Effector memory CD8-positive, alpha-beta T cell (primary cell): ENCODE data around the gene GFOD1.
A peak's percentile ranks its signal among the peaks of the same experiment; 100 is the strongest.

Experiments used
- ATAC-seq: fragments of 150-1000 bp; cut with Tn5 transposase; replicated peaks from 2 replicates; pipeline ENCODE4 v1.10.0; 2021; ENCODE audit warnings: mild to moderate bottlenecking, moderate library complexity
- DNase-seq, 3 experiments: peaks; one replicate each; pipeline ENCODE4 v3.0.0; 2021
- H3K27ac Mint-ChIP-seq, 2 donors: one replicate each; pipeline ENCODE4 v1.8.0; 2022; ENCODE audit warnings: mild to moderate bottlenecking in 2 of 2, mixed read lengths in 2 of 2, moderate library complexity in 2 of 2
- H3K27me3 Mint-ChIP-seq, 2 donors: one replicate each; pipeline ENCODE4 v1.8.0; 2022; ENCODE audit warnings: mixed read lengths in 2 of 2
- H3K36me3 Mint-ChIP-seq: one replicate; pipeline ENCODE4 v1.8.0; 2022; ENCODE audit warnings: mild to moderate bottlenecking, moderate library complexity, mixed read lengths; ENCODE audit not compliant: insufficient read depth
- H3K4me1 Mint-ChIP-seq, 2 donors: one replicate each; pipeline ENCODE4 v1.8.0; 2022; ENCODE audit warnings: low read depth in 2 of 2, mixed read lengths in 2 of 2
- H3K4me3 Mint-ChIP-seq, 2 donors: one replicate each; pipeline ENCODE4 v1.8.0; 2022; ENCODE audit warnings: mild to moderate bottlenecking in 2 of 2, mixed read lengths in 2 of 2, moderate library complexity in 2 of 2
- H3K9me3 Mint-ChIP-seq, 2 donors: one replicate each; pipeline ENCODE4 v1.8.0; 2022; ENCODE audit warnings: mixed read lengths in 2 of 2

Gene GFOD1

GRCh38 chr6:13367396-13367795 lies 120.0 kb downstream of the GFOD1 start:
- no peak overlapping the region for H3K4me3 Mint-ChIP-seq
- no peak for DNase-seq
- H3K4me1 Mint-ChIP-seq: no peaks in the 10 kb centered on the region
- H3K27me3 Mint-ChIP-seq: no peaks in the 10 kb centered on the region
- H3K36me3 Mint-ChIP-seq: peaks cover 6% of the 10 kb centered on the region
- ATAC-seq: no peak
- H3K27ac Mint-ChIP-seq: no peak overlapping the region
- H3K9me3 Mint-ChIP-seq: no peaks in the 10 kb centered on the region

DNA sequence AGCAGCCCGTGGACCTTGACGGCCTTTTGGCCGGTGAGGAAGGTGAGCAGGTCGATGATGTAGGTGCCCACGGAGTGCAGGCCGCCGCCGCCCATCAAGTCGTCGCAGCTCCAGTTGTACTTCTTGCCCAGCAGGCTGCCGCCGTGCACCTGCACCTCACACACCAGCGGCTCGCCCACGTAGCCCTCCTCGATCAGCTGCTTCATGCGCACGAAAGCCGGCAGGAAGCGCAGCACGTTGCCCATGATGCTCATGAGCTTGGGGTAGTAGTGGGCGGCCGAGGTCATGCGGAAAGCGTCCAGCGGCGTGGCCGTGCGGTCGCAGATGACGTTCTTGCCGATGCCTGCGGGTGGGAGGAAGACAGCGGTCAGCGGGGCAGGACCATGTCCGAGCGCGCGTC lies 122.1 kb downstream of the GFOD1 start:
- Mint-ChIP-seq H3K4me3 (no peak overlapping the region), H3K4me1 (peaks cover 0 to 1% of the 10 kb centered on the region in 2 donors), H3K36me3 (peaks cover 6% of the 10 kb centered on the region), H3K9me3 (no peaks in the 10 kb centered on the region), H3K27me3 (no peaks in the 10 kb centered on the region), H3K27ac (no peak overlapping the region)
- DNase-seq (no peak), ATAC-seq (no peak)

DNA sequence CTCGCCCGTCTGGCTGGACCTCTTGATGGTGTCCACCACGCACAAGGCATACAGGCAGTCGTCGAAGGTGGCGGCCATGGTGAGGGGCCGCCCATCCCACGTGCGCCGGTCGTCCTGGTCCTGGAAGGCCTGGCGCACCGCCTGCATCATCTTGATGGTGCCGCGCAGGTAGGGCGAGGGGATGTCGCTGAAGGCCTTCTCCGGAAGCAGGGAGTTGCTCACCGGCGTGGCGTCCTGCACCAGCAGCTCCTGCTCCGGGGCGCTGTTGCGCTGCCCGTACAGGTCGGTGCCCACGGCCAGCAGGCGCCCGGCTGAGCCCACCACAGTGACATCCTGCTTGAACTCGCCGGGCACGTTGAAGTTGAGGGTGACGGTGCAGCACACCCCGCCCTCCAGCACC lies 122.6 kb downstream of the GFOD1 start:
- peaks cover 6% of the 10 kb centered on the region for H3K36me3 Mint-ChIP-seq
- no peak overlapping the region for H3K4me3 Mint-ChIP-seq
- peaks cover 0 to 1% of the 10 kb centered on the region in 2 donors for H3K4me1 Mint-ChIP-seq
- ATAC-seq (no peak), DNase-seq (no peak)
- no peaks in the 10 kb centered on the region for H3K9me3 Mint-ChIP-seq
- no peaks in the 10 kb centered on the region for H3K27me3 Mint-ChIP-seq
- no peak overlapping the region for H3K27ac Mint-ChIP-seq

GRCh38 chr6:13362412-13362811 lies 125.0 kb downstream of the GFOD1 start:
- no peak overlapping the region for H3K4me3 Mint-ChIP-seq

DNA sequence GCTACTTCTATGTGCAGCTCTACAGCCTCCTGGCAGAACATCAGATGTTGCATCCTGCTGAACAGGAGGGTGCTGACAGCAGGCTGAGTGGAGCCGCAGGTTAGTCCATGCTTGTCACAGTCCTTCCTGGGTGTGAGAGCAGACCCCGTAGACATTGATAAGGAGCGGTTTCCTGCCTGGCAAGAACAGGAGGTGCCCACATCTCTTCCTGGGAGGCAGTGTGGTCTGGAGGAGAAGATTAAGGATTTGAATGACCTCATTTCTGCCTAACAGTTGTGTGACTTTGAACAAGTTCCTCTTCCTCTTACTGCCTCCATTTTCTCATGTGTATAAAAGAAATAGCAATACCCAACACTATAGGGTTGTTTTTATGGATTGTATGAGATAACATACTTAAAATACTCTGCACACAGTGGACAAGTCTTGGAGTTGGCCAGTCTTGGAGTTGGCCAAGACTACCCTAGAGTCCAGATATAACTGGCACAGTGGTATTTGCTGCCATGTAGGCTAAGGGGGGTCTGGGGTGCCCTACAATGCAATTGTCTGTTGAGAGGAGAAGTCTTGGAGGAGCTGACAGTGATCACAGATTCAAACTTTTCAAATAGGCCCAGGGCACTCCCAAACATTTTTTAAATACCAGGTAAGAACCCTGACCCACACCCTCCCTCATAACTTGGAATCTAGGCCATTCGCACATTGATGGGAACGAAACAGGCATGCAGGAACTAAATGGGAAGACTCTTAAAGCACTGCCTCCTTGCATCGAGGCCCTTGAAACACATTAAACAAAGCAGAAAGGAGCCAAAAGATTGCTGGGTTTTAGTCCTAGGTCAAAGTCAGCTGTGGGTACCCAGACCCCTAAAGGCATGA lies 126.5 kb downstream of the GFOD1 start:
- H3K9me3 Mint-ChIP-seq: no peaks in the 10 kb centered on the region
- peaks cover 6% of the 10 kb centered on the region for H3K36me3 Mint-ChIP-seq

More at GRCh38 chr6:13362412-13362811, 125.0 kb downstream of the GFOD1 start:
- ATAC-seq (no peak), DNase-seq (no peak)
- no peak overlapping the region for H3K27ac Mint-ChIP-seq
- no peaks in the 10 kb centered on the region for H3K27me3 Mint-ChIP-seq
- peaks cover 6% of the 10 kb centered on the region for H3K36me3 Mint-ChIP-seq
- no peaks in the 10 kb centered on the region for H3K9me3 Mint-ChIP-seq
- peaks cover 5% of the 10 kb centered on the region in 2 donors for H3K4me1 Mint-ChIP-seq

DNA sequence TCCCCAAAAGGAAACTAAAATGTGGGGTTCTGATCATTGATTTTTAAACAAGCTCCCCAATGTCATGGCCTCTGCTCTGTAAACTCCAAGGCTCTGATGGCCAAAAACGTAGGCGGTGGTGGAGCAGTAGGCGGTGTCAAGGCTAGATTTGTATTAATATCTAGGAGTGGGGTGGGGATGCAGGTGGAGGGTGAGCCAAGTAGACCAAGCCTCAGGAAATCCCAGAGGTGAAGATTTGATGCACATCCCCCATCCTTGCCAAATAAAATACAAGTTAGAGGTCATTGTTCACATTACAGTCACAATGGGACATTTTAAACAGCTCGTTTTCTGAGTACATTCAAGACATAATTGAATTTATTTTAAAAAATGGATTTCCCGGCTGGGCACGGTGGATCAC lies 128.1 kb downstream of the GFOD1 start:
- no peaks in the 10 kb centered on the region for H3K27me3 Mint-ChIP-seq
- peaks cover 3% of the 10 kb centered on the region for H3K36me3 Mint-ChIP-seq
- H3K4me1 Mint-ChIP-seq: peaks cover 29 to 33% of the 10 kb centered on the region in 2 donors
- H3K27ac Mint-ChIP-seq: no peak overlapping the region
- H3K9me3 Mint-ChIP-seq: no peaks in the 10 kb centered on the region
- ATAC-seq (no peak), DNase-seq (no peak)
- H3K4me3 Mint-ChIP-seq: no peak overlapping the region

More for the DNA sequence above, 126.5 kb downstream of the GFOD1 start:
- no peak overlapping the region for H3K27ac Mint-ChIP-seq
- ATAC-seq: no peak
- no peak overlapping the region for H3K4me3 Mint-ChIP-seq
- H3K27me3 Mint-ChIP-seq: no peaks in the 10 kb centered on the region
- H3K4me1 Mint-ChIP-seq: peaks cover 14 to 17% of the 10 kb centered on the region in 2 donors
- no peak for DNase-seq

DNA sequence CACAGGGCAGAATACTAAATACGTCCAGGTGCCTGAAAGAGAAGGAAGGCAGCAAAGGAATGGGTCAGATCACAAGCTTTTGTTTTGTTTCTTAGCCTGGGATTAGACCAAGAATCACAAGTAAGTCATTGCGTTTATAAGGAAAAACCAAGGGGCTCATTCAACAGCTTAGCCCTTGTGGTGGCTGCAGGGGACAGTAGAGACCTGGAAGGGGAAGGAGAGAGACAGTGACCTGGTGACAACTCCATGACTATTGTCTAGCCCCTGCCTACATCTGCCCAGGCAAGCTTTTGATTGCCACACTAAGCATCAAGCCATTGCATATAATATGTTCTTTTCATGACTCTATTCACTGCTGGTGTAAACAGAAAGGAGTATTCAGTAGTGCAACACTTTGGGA lies 128.9 kb downstream of the GFOD1 start:
- peaks cover 33 to 38% of the 10 kb centered on the region in 2 donors for H3K4me1 Mint-ChIP-seq
- no peaks in the 10 kb centered on the region for H3K27me3 Mint-ChIP-seq
- H3K9me3 Mint-ChIP-seq: no peaks in the 10 kb centered on the region
- ATAC-seq (no peak), DNase-seq (no peak)
- peaks cover under 1% of the 10 kb centered on the region for H3K36me3 Mint-ChIP-seq
- H3K4me3 Mint-ChIP-seq: no peak overlapping the region
- H3K27ac Mint-ChIP-seq: peak overlapping the region; percentile 10 to 38

DNA sequence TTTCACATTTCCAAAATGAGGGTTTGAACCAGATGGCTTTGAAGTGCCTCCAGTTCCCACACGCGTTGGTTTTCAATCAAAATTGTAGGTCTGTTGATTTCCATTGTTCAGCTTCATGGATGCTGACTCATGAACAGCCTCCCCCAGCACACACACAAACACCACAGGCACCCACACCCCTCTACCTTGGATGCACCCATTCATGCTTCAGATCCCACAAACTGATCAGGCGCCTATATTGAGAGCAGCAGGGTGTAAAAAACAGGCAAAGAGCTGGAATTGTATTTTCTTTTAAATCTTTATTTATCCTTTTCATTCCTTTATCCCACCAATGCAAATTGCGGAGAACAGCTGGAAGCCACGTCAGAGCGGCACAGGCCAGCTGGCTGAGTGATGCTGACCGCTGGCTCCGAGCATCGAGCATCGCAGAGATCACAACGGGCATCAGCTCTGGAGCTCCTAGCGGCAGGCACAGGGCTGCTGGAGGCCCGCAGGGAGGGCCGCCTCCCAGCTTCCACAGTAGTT lies 129.8 kb downstream of the GFOD1 start:
- Mint-ChIP-seq H3K9me3 (no peaks in the 10 kb centered on the region), H3K27me3 (no peaks in the 10 kb centered on the region), H3K36me3 (no peaks in the 10 kb centered on the region), H3K4me3 (no peak overlapping the region), H3K27ac (peak overlapping the region in 1 of 2 donors; percentile 90), H3K4me1 (peaks cover 35 to 40% of the 10 kb centered on the region in 2 donors)
- ATAC-seq: no peak
- DNase-seq: no peak

DNA sequence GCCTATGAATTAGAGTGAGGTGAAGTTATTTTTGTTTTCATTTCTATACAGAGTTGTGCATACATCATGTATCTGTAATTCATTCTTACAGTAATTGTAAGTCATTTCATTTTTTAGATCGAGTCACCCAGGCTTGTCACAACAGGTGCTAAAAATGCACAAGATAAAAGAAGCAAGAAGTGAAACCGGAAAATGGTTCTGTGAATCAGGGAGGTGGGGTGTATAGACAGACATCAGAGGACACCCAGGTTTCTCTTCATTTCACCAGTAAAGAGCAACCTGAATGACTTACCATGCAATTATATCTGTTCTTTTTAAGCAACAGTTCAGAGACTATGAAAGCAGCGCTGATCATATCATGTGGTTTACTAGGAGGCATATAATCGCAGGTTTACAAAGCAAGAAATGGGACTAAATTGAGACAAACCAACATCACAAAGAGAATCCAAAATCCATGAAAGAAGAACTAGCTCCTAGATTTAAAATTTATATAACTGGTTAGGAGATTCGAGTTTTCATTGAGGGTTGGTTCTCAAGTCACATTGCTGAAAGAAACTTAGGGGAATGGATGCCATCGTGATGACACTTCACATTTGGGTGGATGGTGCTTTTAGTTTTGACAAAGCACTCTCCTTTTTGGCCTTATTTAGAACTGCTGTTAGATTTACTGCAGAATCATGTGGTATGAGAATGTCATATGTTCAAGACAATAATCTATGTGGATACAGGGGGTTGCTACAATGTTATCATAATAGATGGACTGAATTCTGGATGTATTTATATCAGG lies 131.2 kb downstream of the GFOD1 start:
- peak overlapping the region; percentile 90 to 94 for H3K27ac Mint-ChIP-seq
- DNase-seq: peak; percentile 9 to 17 (median 17)

DNA sequence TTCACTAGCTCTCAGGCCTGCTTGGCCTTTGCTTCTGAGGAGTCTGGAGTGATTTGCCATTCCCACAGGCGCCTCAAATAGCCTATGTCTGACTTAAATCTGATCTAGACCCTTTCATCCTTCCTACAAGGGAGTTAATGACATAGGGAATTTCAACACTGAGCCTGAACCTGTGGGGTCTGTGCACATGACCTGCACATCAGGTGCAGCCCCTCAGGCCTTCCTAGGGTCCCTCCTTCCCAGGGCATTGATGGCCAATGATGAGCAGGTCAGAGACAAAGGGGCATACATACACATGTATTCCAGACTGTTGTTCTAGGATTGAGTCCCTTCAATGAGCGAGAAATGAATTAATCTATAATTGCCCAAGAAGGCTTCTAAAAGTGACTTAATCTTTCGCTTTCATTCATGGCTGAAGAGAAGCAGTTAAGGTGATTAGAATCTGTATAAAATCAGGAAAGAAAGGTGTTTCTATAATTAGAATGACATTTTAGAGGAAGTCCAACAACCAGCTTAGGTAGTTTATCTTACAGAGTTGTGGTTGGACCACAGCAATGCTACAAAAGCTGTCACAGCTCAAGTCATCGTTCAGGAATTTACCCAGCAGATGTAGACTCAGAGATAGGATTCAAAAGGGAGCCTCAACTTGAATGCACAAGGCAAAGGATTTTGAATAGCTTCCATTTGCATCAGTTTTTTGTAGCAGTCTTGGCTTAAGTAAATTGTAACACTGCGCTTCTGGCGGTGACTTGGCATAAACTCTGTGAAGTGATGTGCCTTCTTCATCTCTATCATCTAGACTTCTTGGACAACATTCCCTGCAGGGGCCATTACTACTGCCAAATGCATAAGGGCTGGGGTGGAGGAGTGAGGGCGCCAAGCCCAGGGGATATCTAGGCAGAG lies 132.1 kb downstream of the GFOD1 start:
- no peaks in the 10 kb centered on the region for H3K36me3 Mint-ChIP-seq
- H3K27ac Mint-ChIP-seq: peak overlapping the region; percentile 90 to 94
- DNase-seq (no peak), ATAC-seq (peak; percentile 79)
- H3K27me3 Mint-ChIP-seq: no peaks in the 10 kb centered on the region
- H3K4me3 Mint-ChIP-seq: peak overlapping the region; percentile 77 to 86
- no peaks in the 10 kb centered on the region for H3K9me3 Mint-ChIP-seq
- peaks cover 34 to 40% of the 10 kb centered on the region in 2 donors for H3K4me1 Mint-ChIP-seq

More for the DNA sequence above, 131.2 kb downstream of the GFOD1 start:
- Mint-ChIP-seq H3K36me3 (no peaks in the 10 kb centered on the region), H3K4me3 (peak overlapping the region; percentile 77 to 86), H3K9me3 (no peaks in the 10 kb centered on the region), H3K4me1 (peaks cover 35 to 40% of the 10 kb centered on the region in 2 donors), H3K27me3 (no peaks in the 10 kb centered on the region)
- peak; percentile 90 for ATAC-seq

DNA sequence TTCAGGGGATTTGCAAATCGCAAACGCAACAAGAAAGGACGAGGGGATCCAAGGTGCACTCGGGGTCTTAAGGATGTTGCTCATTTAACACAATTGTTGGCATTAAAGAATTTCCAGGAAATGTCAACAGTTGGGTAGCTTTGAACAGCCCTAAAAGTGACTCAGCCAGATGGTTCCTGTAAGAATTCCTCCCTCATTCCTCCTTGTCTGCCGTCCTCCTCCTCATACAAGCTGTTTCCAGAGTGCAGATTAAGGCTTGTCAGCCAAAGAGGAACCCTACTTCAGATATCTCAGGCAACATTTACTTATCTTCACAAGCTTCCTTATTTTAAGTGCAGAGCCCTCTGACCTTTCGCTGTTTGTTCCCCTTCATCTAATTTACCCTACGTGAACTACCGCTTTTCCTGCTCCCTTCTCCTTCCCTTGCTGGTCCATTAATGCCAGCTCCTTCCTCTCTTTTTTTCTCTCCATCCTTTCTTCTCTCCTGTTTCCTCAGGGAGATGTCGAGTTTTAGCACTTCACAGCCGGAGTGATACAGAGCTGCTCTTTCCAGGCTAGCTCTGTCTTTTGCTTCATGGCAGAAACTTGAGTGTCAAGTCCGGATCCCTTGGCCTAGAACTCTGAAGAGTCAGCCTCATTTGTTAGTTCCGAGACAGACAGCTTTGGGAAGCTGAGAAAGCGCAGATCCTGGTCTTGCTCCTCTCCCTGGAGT lies 132.9 kb downstream of the GFOD1 start:
- Mint-ChIP-seq H3K4me1 (peaks cover 34 to 40% of the 10 kb centered on the region in 2 donors), H3K36me3 (no peaks in the 10 kb centered on the region), H3K9me3 (no peaks in the 10 kb centered on the region), H3K4me3 (peak overlapping the region; percentile 77 to 86), H3K27me3 (no peaks in the 10 kb centered on the region), H3K27ac (peak overlapping the region; percentile 90 to 94)
- ATAC-seq (no peak), DNase-seq (no peak)

- Mint-ChIP-seq H3K4me1 (peaks cover 30 to 34% of the 10 kb centered on the region in 2 donors), H3K27ac (no peak overlapping the region), H3K27me3 (no peaks in the 10 kb centered on the region), H3K9me3 (no peaks in the 10 kb centered on the region), H3K36me3 (no peaks in the 10 kb centered on the region), H3K4me3 (no peak overlapping the region)
- no peak for DNase-seq
- ATAC-seq: no peak
Measured at GRCh38 chr6:13352165-13352564, 135.2 kb downstream of the GFOD1 start.
